Lower leg skin (tissue), 4 donors: Measurements from ENCODE around the gene P2RX5. TPM values are rescaled to one million over a fixed set of nuclear protein-coding genes. Genes with fewer than 3 reads are reported as not detected.

Experiments
- DNase-seq, 2 donors: peaks; one replicate each; pipeline ENCODE4 v3.0.0-alpha.2; 2019; ENCODE audit warnings: low spot score in 2 of 2
- H3K4me3 ChIP-seq: fragments of 200-600 bp; sonication (generic); 2 replicates; pipeline ENCODE4 v1.5.1; 2017; ENCODE audit warnings: mild to moderate bottlenecking, low read depth; ENCODE audit not compliant: poor library complexity, severe bottlenecking
- CTCF ChIP-seq, 3 donors: fragments of 450-650 bp; IDR thresholded peaks; one replicate each; pipeline ENCODE4 v1.5.1; 2016; ENCODE audit warnings: antibody characterized with exemption in 3 of 3, mild to moderate bottlenecking in 3 of 3, moderate library complexity in 2 of 3
- POLR2A ChIP-seq, 2 donors: fragments of 450-650 bp; IDR thresholded peaks; one replicate each; pipeline ENCODE4 v1.6.1; 2016 to 2017; ENCODE audit warnings: antibody characterized with exemption in 2 of 2, mild to moderate bottlenecking in 1 of 2, moderate library complexity in 1 of 2
- WGBS, 2 donors: methylation state at CpG; one replicate each; pipeline ENCODE4 v1.1.5; 2018; 5-methylcytosine and 5-hydroxymethylcytosine counted together
- intact Hi-C: fragments of 100-400 bp; cut with DNase I; formaldehyde crosslinking; loops from one replicate; pipeline ENCODE4 v1.15.0; 2023; ENCODE audit warnings: low total_unique reads
- total RNA-seq, 4 donors: library from RNA; depleted of rRNA; stranded (reverse); fragments of >200 nt; gene quantifications; one replicate each; pipeline ENCODE4 v1.1.0, GENCODE V29; 2016

Gene P2RX5
- total RNA-seq, 4 donors from 2014 or later = 0.89 TPM; not detected in 3

GRCh38 chr17:3656755-3657587 is 39.0 kb downstream of the P2RX5 start:
- no peak for DNase-seq
- TF ChIP-seq CTCF (IDR thresholded peaks at IDR 0.05) (no peak), POLR2A (IDR thresholded peaks at IDR 0.05) (no peak)
- intact Hi-C loops = no loop called here
- 79 to 80% methylated on average over 16 of the region's 16 CpGs for WGBS, 2 donors
- H3K4me3 ChIP-seq = no peak overlapping the region

GRCh38 chr17:3656353-3656752 is 39.6 kb downstream of the P2RX5 start:
- intact Hi-C loops = no loop called here
- no peak for TF ChIP-seq CTCF (IDR thresholded peaks at IDR 0.05)
- no peak for TF ChIP-seq POLR2A (IDR thresholded peaks at IDR 0.05)
- 89 to 90% methylated on average over 13 to 14 of the region's 16 CpGs for WGBS, 2 donors
- no peak for DNase-seq
- no peak overlapping the region for H3K4me3 ChIP-seq

GRCh38 chr17:3655766-3656165 is 40.2 kb downstream of the P2RX5 start:
- intact Hi-C loops = no loop called here
- DNase-seq = no peak
- H3K4me3 ChIP-seq = no peak overlapping the region
- TF ChIP-seq POLR2A (IDR thresholded peaks at IDR 0.05) = no peak
- 77 to 85% methylated on average over 9 to 11 of the region's 11 CpGs for WGBS, 2 donors

GRCh38 chr17:3647769-3648555 is 48.0 kb downstream of the P2RX5 start:
- no peak for DNase-seq
- intact Hi-C loops = no loop called here
- no peak overlapping the region for H3K4me3 ChIP-seq
- TF ChIP-seq CTCF (IDR thresholded peaks at IDR 0.05) (no peak), POLR2A (IDR thresholded peaks at IDR 0.05) (no peak)
- WGBS, 2 donors = 53 to 54% methylated on average over 20 of the region's 20 CpGs

GRCh38 chr17:3647251-3647650 is 48.7 kb downstream of the P2RX5 start:
- intact Hi-C loops = no loop called here
- TF ChIP-seq CTCF (IDR thresholded peaks at IDR 0.05) = no peak
- TF ChIP-seq POLR2A (IDR thresholded peaks at IDR 0.05) = no peak
- no peak overlapping the region for H3K4me3 ChIP-seq
- DNase-seq = no peak
- WGBS, 2 donors = 80 to 87% methylated on average over 12 of the region's 12 CpGs

GRCh38 chr17:3645310-3645709 is 50.6 kb downstream of the P2RX5 start:
- WGBS, 2 donors = 60 to 97% methylated on average over 5 of the region's 5 CpGs
- no peak overlapping the region for H3K4me3 ChIP-seq
- DNase-seq = no peak
- intact Hi-C loops = no loop called here
- TF ChIP-seq CTCF (IDR thresholded peaks at IDR 0.05) (no peak), POLR2A (IDR thresholded peaks at IDR 0.05) (no peak)
